DMS 273 treated with DMSO at 0.1 percent for 48 hours (cell line): ENCODE measurements around the gene ADAMTS2.
A peak's percentile ranks its signal among the peaks of the same experiment; 100 is the strongest.
"Not testable (repeated sequence)": the region's sequence is repeated elsewhere in the genome, so short reads cannot be mapped to it uniquely, and the experiment has no call there.

Source experiments
- DNase-seq: peaks from one replicate; lab custom pipeline; 2025; lab: John Stamatoyannopoulos, UW

Gene ADAMTS2

DNA sequence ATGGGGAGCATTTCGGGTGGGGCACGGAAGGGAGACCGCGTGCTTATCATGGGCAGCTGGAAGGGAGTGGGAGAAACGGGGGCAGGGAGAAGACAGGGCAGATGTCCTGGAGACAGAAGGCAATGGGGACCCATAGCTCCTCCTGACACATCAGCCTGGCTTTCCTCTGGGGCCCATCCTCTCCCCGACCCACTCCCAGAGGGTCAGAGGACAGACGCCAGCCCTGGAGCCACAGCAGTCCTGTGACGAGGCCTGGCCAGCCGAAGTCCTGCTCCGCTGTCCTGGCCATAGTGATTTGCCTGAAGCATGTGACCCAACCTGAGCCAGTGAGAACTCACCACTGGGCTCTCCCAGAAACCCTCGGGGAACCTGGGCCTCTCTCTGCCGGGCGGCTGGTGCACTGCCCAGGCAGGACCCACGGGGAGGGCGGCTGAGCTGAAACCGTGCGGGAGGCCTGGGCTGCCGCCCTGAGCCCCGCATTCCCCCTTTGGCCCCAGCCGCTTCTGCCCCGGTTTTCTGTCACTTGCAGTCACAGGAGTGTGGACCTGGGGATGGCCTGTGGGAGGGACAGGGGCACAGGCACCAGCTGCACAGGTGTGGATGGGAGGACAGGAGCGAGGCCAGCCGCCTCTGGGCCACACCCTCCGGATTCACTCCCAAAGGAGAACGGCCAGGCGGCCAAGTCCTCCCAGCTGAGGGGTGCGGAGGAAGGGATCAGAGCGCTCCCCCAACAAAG, 19.8 kb downstream of the ADAMTS2 start:
- no peak for DNase-seq

- DNase-seq = no peak
These were observed 20.4 kb downstream of the ADAMTS2 start for GRCh38 chr5:179324760-179325295.

- DNase-seq = not testable (repeated sequence)
These were observed 20.9 kb downstream of the ADAMTS2 start for GRCh38 chr5:179324316-179324715.

DNA sequence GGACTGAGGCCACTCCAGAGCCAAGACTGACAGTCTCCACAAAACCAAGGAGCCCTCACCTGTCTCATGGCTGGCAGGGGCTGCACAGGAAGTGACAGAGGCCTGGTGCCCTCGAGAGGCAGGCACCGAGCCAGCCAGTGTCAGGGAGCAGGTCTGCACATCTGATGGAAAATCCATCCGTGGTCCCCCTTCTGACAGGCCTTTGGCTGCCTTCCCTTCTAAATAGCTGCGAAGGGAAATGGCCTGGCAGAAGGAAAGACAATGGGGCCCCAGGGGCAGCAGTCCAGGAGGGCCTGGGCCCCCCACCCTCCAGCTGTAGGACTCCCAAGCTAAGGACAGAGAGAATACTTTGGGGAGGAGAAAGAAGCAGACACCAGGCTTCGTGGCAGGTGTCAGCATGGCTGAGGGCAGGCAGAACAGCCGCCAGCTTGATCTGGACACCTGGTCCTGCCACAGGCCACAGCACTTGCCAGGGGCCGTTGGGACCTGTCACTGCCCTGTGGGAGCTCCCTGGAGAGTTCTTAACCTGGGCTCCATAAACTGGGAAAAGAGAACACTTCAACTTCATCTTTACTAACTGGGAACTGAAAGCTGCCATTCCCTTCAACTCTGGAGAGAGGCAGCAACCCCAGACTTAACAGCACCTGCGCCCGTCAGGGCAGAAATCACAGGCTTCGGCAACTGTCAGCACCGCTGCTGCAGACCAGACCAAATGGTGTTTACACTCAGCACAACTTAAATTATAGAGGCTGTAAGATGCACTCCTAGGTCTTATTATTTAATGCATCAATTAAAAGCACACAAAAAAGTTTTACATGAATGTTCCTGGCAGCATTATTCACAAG, 22.0 kb downstream of the ADAMTS2 start:
- no peak for DNase-seq

- no peak for DNase-seq
These were observed 22.9 kb downstream of the ADAMTS2 start for GRCh38 chr5:179322071-179323025.

- no peak for DNase-seq
These were observed 23.9 kb downstream of the ADAMTS2 start for GRCh38 chr5:179321206-179321987.

GRCh38 chr5:179319741-179320281, 25.4 kb downstream of the ADAMTS2 start:
- DNase-seq = no peak

GRCh38 chr5:179319123-179319522, 26.1 kb downstream of the ADAMTS2 start:
- no peak for DNase-seq

DNA sequence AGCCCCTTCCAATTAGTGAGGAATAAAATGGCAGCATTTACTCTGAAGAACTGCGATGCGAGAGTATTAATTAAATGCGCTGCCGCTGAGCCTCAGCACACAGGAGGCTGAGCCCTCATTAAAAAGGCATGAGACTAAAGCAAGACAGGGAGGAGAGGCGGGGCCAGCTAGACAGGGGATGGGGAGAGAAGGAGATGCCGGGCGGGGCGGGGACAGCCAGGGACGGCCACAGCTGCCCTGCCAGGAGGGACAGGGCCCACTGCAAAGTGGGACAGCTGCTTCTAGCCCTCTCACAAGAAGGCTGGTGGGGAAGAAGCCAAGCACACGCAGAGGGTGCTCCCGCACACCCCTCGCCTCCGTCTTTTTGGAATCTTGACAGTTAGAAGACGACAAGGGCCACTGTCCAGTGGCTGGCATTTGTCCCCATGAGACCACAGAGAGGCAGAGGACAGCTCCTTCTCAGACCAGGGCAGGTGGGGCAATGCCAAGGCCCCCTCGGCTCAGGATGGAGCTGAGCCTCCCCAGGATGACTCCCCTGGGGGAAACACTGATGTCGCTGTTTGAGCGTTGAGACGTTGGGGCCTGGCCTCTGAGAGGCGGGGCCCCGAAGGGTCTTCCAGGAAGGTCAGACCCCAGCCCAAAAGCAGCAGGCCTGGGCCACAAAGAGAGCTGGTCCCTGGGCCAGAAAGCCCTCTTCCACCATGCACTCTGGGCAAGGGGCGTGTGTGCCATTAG, 26.9 kb downstream of the ADAMTS2 start:
- no peak for DNase-seq

DNA sequence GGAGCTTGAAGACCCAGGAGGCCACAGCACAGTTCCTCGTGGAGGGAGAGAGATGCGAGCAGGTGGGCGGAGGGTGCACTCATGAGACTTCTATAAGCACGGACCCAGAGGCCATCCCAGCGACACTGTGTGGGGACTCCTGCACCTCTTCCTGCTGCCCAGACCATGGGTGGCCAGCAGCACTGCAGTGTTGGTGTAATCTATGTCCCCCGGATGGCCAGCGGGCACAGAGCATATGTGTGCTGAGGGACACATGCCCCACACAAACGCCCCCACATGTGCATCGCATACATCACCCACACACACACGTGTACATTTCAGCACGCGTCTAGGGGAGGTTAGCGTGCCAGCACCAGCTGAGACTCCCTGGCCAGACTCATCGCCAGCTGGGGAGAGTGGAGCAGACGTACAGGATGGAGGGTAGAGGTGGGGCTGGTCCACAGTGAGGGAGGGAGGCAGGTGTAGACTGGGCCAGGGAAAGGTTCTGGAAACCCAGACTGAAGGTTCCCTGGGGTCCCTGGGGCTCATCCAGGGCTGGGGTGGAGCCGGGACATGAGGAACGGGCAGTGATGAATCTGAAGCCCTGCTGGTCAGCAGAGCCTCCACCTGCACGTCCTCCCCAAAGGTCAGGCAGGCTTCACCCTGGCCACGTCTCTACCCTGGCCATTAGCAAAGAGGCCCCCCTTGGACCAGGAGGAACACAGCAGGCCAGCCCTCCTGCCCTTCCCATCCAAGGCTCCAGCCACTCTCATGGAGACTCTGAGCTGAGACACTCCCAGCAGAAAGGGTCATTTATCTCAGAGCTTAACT, 27.6 kb downstream of the ADAMTS2 start:
- no peak for DNase-seq

DNA sequence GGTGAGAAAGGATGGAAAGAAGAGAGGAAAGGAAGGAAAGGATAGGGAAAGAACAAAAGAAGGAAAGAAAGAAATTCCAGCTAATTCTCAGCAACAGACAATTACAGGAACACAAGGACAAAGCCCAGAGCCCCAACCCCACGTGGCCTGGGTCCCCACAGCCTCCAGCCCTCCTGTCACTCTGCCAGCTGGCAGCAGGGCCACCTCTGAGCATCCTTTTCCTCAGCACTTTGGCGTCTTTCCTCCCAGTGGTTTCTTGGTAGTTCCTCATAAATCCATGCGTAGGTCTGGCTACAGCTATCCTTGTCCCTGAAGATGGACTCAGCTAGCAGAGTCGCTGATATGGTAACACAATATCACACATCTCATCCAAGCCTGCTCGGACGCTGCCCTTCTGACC, 28.3 kb downstream of the ADAMTS2 start:
- DNase-seq = no peak

- DNase-seq = no peak
These were observed 29.1 kb downstream of the ADAMTS2 start for GRCh38 chr5:179316111-179316551.

DNA sequence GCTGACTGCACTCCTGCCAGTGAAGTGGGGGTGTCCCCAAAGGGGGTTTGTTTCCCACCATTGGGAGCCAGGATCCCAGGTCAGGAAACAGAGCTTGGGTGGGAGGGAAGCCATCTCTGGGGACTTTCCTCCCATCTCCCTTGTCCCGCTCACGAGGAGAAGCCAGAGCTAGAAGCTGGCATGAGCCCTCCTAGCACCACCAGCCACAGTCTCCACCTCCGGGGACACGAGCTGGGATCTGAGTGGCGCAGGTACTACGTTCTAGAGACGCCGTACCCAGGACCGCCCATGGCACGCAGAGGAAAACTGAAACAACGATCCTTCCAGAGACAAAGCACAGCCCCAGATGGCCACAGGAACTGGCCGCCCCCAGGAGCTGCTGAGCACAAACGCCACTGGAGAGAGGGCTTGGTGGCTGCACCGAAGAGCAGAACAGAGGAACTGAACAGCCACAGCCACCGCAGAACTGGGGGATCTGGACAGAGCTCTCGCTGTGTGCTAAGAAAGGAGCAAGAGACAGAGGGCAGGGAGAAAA, 29.8 kb downstream of the ADAMTS2 start:
- no peak for DNase-seq

DNA sequence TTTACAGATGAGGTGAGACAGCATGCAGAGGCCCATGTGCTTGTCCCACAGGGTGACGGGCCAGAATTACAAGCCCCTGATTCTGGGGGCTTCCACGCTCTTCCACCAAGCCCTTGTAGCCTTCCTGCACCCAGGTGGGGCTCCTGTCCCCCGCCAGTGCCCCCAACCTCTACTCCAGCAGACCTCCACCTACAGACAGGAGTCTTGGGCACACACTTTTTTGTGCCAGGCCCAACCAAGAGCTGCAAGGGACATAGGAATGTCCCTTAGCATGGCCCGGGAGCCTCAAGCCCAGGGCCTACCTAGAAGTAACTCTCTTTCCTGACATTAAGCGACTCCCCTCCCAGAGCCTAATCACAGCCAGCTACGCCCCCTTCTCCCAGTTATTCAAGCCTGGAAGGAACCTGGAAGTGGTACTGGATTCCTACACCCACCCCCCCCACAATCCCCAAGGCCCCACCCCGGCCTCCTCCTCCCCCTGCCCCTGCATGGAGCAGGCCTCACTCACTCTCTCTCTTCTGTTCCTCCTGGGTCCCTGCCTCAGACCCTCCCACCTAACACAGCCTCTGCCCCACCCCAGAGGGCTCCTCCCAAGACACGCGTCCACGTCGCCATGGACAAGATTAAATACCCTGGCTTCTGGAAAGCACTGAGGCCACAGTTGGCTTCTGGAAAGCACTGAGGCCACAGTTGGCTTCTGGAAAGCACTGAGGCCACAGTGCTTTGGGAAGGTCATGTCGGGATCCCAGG, 30.5 kb downstream of the ADAMTS2 start:
- no peak for DNase-seq

GRCh38 chr5:179313849-179314521, 31.3 kb downstream of the ADAMTS2 start:
- DNase-seq = peak; percentile 58

DNA sequence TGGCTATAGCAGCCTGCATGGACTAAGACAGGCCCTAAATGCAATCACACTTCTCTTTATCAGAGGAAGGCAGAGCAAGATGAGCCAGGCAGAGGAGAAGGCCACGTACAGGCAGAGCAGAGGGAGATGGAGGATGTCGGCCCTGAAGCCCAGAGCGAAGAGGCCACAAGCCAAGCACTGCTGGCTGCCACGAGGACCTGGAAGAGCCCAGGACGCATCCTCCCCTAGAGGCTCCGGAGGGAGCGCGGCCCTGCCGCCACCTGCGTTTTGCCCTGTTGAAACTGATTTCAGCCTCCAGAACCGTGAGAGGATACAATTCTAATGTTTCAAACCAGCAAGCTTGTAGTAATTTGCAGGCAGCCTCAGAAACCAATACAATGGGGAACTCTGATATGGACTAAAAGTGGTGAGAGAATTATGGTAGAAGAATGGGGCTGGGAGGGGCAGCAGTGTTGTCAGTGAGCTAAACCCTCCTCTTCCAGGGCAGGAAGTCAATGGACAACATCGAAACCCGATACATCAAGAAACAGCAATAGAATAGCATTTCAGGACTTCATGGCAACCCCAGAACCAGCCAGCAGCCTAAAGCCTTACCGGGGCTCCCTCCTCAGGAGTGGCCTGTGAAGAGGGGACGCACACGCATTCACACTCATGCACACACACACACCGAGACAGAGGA, 32.6 kb downstream of the ADAMTS2 start:
- DNase-seq = no peak

DNA sequence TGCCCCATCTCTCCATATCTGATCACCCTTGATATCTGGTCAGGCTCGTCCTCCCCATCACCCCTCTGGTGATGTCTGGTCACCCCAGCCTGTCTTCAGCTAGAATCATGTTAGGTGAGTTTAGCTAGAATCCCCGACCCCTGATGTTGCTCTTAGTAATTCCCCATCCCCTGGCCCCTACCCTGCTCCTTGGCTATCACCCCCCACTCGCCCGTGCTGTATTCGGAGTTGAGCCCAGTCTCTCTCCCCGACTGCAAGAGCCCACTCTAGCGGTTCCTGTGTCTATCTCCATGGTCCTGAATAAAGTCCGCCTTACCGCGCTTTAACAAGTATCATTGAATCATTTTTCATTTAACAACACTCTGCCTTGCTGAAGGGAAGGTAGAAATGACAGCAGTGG, 33.7 kb downstream of the ADAMTS2 start:
- no peak for DNase-seq
